Measurements from ENCODE around the gene ACCSL. TPM values are rescaled to one million over a fixed set of nuclear protein-coding genes. Genes with fewer than 3 reads are reported as not detected.

Gene ACCSL
- total RNA-seq, 2 experiments from 2014 or later = not detected

DNA sequence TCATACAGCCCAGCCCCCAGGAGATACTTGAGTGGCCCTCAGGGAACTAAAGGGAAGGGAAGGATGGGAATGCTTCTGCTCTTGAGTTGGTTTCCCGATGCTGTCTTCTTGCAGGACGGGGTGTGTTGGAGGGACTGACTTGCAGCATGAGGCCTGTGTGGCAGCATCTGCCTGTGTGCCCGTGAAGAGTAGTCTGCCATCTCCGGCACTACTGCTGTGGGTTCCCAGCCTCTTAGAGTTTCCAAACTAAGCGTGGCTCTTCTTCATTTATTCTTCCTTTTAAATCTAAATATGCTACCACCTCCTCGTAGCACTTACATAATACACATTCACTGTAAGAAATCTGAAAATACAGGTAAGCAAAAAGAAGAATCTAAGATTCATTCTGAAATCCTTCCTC, 60.5 kb downstream of the ACCSL start:
- no peak for DNase-seq
- no peak overlapping the region for H3K4me3 Mint-ChIP-seq
- ChIA-PET POLR2A (no interaction called here), CTCF (no interaction called here)
- H3K27me3 Mint-ChIP-seq = no peaks in the 10 kb centered on the region
- H3K27ac Mint-ChIP-seq = no peak overlapping the region
- intact Hi-C loops (cut with DNase I, micrococcal nuclease) = no loop called here
- peaks cover 20% of the 10 kb centered on the region for H3K36me3 Mint-ChIP-seq (ENCODE audit: low read depth)
- H3K9me3 Mint-ChIP-seq (ENCODE audit: low read depth) = no peaks in the 10 kb centered on the region
- H3K4me1 Mint-ChIP-seq = peaks cover 18% of the 10 kb centered on the region
- no peak for ATAC-seq

Other genes starting within 250 kb of the ACCSL start
- gene ALKBH3, start 167.2 kb upstream of the ACCSL start, total RNA-seq = 10 to 100 TPM; 41.9 to 42.3 TPM
- gene C11orf96, start 105.3 kb upstream of the ACCSL start, total RNA-seq = under 1 TPM; 0.42 to 0.62 TPM
- gene ACCS, start 18.3 kb downstream of the ACCSL start, total RNA-seq = 1 to 10 TPM; 6.6 to 7.2 TPM
- gene EXT2, start 47.7 kb downstream of the ACCSL start, total RNA-seq = 10 to 100 TPM; 18.4 to 20.6 TPM

Data from activated CD4-positive, alpha-beta T cell treated with anti-CD3 and anti-CD28 coated beads for 36 hours (primary cell).